Fibroblast of skin of left quadriceps (primary cell): ENCODE measurements around the gene DMRT1.
A peak's percentile ranks its signal among the peaks of the same experiment; 100 is the strongest.
"Not testable (repeated sequence)": the region's sequence is repeated elsewhere in the genome, so short reads cannot be mapped to it uniquely, and the experiment has no call there.

Source experiments
- DNase-seq, 2 experiments: peaks; one replicate each; pipeline ENCODE4 v3.0.0-alpha.2; 2013; ENCODE audit warnings: low read depth in 2 of 2

The DMRT1 gene

DNA sequence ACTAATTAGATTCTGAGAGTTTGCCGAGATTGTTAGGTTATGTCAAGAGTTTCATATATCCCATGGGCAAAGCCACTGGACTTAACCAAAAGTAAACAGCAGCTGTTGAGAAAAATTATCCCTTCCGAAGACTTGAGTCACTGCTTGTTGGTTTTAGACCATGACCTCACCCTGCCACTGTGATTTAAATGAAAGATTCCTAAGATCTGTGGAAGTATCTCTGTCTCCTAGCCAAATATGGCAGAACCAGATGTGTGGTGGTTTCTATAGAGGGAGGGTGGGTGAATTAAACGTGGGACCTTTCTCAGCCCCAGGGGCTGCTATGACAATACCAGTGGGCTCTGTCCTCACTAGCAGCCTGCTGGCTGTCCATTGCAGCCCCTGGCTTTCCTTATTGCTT, 154.3 kb downstream of the DMRT1 start:
- DNase-seq = peak in 1 of 2 experiments; percentile 17

DNA sequence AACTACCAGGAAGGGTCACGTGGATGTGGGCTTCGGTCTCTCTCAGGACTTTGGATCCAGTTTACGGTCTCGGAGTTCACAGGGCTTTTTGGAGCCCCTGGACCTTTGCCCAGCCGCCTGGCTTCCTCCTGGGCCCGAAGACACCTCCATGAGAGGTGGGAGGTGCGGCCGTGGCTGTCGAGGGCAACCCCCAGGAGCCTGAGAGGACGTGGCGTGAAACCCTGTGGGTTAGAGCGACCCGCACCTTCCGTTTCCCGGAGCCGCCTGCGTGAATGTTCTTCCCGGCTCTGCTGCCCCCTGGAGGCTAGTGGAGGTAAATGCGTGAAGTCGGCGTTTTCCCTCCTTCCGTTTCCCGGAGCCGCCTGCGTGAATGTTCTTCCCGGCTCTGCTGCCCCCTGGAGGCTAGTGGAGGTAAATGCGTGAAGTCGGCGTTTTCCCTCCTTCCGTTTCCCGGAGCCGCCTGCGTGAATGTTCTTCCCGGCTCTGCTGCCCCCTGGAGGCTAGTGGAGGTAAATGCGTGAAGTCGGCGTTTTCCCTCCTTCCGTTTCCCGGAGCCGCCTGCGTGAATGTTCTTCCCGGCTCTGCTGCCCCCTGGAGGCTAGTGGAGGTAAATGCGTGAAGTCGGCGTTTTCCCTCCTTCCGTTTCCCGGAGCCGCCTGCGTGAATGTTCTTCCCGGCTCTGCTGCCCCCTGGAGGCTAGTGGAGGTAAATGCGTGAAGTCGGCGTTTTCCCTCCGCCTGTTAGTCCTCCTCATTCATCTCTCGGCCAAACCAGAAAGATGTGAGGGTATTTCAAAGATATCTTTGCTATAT, 157.0 kb downstream of the DMRT1 start:
- DNase-seq = not testable (repeated sequence)

DNA sequence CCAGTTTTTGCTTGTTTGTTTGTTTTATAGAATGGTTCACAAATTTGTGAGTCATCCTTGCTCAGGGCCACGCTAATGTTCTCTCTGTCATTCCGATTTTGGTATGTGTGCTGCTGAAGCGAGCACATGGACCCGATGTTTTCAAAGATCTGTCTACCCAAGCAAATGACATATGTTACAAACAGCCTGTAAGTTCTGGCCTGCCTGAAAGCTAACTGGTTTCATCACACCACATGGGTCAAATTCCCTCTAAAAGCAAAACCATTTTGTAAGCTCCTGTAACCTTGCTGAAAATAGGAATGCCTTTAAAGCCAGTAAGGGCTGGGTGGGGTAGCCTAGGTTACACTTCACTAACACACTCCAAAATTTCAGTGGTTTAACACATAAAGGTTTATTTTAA, 160.3 kb downstream of the DMRT1 start:
- no peak for DNase-seq

DNA sequence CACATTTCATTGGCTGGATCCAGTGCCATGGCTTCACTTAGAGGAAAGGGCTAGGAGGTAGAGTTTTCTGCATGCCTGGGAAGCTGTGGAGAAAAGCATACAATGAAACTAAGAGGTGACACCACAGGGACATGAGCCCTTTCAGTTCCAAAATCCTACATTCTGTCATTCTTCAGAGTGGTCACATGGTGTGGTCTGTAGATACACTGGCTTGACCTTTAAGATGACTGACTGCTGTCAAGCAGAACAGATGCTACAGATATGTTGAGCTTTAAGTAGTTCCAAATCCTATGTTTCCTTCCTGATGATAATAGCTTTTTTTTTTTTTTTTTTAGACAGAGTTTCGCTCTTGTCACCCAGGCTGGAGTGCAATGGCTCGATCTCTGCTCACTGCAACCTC, 161.2 kb downstream of the DMRT1 start:
- no peak for DNase-seq

DNA sequence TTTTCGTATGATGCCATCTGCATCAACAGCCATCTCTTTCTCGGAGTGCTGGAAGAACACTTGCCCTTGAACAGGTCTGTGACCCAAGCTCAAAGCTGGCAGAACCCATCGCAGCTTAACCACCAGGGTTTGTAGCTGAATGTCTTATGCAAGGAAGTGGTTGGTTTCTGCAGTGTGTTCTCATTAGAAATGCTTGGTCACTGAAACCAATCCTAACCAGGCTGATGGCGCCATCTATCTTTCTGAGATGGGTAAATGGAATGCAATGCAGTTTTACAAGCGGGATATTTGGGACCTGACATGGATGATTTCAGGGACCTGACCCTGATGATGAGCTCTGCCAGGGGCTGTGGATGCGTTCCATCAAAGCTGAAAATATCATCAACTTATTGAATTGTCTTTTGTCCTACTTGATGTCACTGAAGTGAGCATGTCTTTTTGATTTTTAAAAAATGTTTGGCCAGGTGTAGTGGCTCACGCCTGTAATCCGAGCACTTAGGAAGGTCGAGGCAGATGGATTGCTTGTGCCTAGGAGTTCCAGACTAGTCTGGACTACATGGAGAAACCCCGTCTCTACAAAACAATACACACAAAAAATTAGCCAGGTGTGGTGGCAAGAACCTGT, 163.7 kb downstream of the DMRT1 start:
- DNase-seq = peak in 1 of 2 experiments; percentile 21

DNA sequence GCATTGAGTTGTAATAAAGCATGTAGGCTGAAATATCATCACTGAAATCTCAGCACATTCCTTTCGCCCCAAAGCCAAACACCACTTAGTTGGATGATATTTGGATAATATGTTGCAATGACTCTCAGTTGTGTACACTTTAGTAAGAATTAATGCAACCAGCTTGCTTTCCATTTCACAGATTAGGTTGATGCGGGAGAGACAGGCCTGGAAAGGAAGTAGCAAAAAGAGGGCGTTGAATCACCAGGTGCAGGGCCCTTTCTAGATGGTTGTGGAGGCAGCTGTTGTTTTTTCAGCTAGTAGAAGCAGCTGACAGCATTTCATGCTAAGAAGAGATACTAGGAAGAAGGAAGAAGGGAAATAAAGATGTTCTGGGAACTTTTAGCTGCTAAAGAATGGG, 165.8 kb downstream of the DMRT1 start:
- no peak for DNase-seq

DNA sequence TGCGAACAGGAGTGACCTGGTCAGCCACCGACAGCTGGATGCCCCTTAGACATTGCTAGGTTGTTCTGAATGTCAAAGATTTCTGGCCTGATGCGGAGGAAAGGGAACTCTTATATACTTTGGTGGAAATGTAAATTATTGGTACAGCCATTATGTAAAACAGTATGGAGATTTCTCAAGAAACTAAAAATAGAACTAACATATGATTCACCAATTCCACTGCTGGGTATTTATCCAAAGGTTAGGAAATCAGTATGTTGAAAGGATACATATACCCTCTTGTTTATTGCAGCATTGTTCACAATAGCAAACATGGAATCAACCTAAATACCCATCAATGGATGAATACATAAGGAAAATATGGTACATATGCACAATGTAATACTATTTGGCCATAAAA, 166.7 kb downstream of the DMRT1 start:
- DNase-seq = no peak

DNA sequence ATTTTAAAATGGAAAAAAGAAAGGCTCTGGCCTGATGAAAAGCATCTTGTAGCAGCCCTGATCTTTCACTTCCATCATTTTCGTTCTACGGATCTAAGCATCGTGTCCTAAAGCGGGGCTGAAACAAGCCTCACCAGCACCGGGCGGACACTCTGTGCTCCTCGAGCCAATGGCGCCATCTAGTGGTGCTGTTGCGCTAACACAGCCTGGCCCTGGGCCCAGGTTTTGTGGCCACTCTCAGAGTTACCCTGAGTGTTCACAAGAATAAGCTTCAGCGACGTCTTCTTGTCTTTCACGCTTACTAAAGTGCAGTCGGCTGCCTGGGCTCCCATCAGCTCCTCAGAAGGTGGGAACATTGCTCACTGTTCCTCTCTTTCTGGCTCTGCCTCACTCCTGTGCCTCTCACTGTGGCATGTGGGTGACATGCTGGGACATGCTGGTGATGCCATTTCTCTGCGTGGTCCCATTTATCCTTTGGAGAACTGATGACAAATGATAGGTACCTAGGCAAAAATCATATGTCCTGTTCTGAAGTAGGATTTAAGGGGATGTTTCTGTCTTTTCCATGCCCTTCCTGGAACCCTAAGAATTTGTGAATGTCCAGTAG, 167.7 kb downstream of the DMRT1 start:
- peak; percentile 46 to 54 for DNase-seq

DNA sequence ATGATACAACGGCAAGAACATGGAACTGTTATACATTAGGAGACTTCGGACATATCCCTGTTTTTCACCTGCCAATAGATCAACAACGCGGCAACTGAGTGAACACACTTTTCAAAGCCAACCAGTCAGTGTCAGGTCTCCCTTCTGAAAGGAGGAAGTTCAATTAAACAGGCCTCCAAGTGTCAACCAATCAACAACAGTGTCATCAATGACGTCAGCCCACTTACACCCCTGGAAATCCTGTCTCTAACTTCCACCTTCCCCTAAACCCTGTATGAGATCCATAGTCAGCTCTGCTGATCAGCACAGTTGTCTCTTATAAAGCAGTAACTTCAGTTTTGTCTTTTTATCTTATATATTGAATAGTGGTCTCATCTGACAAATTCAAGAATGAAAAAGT, 171.5 kb downstream of the DMRT1 start:
- no peak for DNase-seq

DNA sequence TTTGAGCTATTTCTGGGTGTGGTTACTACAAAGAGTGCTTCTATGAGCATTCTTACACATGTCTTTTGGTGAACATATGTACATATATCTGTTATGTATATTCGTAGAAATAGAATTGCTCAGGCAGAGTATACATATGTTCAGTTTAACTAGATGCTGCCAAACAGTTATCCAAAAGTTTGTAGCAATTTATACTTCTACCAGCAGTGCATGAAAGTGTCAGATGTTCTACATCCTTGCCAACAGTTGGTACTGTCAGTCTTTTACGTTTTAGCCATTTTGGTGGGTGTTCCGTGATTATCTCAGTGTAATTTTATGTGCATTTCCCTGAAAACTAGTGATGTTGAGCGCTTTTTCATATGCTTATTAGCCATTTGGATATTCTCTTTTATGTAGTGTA, 172.7 kb downstream of the DMRT1 start:
- no peak for DNase-seq

DNA sequence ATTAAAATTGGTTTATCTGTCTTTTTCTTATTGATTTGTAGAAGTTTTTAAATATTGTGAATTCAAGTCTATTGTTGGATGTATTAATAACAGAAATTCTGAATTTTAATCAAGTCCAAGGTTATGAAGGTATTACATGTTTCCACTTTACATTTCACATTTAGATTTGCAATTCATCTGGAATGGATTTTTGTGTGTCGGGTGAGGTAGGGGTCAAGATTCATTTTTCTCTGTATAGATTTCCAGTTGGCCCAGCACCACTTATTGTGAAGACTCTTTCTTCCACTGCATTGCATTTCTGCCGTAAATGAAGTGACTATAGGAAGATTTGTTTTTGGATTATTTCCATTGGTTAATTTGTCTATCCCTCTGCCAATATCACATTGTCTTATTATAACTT, 173.1 kb downstream of the DMRT1 start:
- no peak for DNase-seq

DNA sequence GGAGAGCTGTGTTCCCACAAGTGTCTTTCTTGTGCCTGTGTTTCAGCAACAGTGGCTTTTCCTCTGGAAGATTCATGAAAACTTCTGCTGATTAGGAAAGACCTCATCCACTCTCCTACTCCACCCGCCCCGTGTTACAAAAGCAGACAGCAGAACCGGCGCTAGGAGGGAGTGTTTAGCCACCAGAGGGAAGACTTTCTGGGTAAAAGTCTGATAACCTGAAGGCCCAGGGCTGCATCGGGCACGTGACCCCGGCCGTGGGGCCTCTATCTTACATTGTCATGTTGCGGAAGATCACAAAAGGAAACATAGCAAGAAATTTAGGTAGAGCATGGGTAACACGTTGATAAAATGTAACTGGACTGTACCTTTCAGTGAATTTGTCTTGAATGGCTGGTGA, 176.6 kb downstream of the DMRT1 start:
- DNase-seq = no peak
